ENCODE data around the gene SPTBN1.

GRCh38 chr2:54714996-54715395 is 258.9 kb downstream of the SPTBN1 start:
- TF ChIP-seq EZH2 (IDR thresholded peaks at IDR 0.05), result no peak
- no peak for TF ChIP-seq POLR2AphosphoS5 (IDR thresholded peaks at IDR 0.05; ENCODE audit: borderline replicate concordance, low read depth, low read length)
- TF ChIP-seq FOXP2 (optimal IDR thresholded peaks at IDR 0.05; ENCODE audit: control extremely low read depth, extremely low read length, insufficient read depth), result no peak
